ENCODE data around the gene MSRB2. TPM values are rescaled to one million over a fixed set of nuclear protein-coding genes. Genes with fewer than 3 reads are reported as not detected.

The MSRB2 gene
- total RNA-seq, 2 experiments from 2014 or later, result 6.9 to 9.1 TPM

DNA sequence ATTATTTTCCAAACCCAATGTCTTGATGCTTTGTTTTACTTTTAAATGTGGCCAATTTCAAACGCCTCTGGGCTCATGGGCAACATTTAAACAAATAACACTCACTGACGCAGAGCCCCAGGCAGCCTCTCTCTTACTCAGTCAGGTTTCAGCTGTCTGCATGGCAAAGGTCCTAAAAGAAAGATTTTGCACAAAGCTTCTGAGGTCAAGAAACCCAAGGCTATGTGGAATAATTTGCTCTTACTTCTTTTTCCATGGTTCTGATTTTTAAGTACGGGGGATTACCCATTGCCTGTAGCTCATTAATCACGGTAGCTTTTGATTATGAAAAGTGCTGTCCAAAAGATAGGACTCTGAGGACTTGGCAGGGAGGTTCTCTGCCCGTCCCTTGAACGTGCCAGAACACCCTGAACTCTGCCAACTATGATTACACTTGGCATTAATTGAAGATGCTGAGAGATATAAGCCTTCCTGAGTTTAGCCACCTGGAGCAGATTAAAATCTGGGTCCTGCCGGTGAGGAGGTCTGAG, 14.1 kb upstream of the MSRB2 start:
- no peak overlapping the region for H3K27ac Mint-ChIP-seq
- H3K4me3 Mint-ChIP-seq, result no peak overlapping the region
- H3K36me3 Mint-ChIP-seq (ENCODE audit: low read depth), result no peaks in the 10 kb centered on the region
- CTCF ChIA-PET, result interaction anchor here (0.9 to 1.9 kb wide), 2 partner anchors 9 to 76 kb away, joined by 3 to 5 read pairs; no protein-coding TSS in a partner anchor
- no peaks in the 10 kb centered on the region for H3K9me3 Mint-ChIP-seq
- no peaks in the 10 kb centered on the region for H3K4me1 Mint-ChIP-seq (ENCODE audit: low read depth)
- POLR2A ChIA-PET, result no interaction called here
- no peak for ATAC-seq
- intact Hi-C loops (cut with micrococcal nuclease), result no loop called here
- no peak for TF ChIP-seq CTCF (IDR thresholded peaks at IDR 0.05)
- no peak for DNase-seq
- H3K27me3 Mint-ChIP-seq, result peaks cover 32% of the 10 kb centered on the region

DNA sequence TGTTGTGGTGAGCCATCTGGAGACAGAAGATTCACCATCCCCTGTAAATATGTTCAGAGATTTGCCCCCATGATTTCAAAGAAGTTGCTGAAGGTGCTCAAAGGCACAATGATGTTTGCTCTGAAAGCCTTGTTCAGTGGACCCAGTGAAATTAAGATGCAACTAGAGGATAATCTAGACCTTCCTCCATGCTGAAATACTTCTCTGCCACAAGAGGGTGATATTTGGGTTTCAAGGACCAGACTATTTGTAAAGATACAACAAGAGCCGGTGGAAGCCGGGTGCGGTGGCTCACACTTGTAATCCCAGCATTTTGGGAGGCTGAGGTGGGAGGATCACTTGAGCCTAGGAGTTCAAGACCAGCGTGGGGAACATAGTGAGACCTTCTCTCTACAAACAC, 13.5 kb upstream of the MSRB2 start:
- ChIA-PET POLR2A (interaction anchor here (1.0 kb wide), 1 partner anchor 68 kb away, joined by 4 read pairs; no protein-coding TSS in a partner anchor), CTCF (interaction anchor here (1.9 kb wide), 1 partner anchor 9 kb away, joined by 5 read pairs; no protein-coding TSS in a partner anchor)
- no peaks in the 10 kb centered on the region for H3K36me3 Mint-ChIP-seq (ENCODE audit: low read depth)
- no peak overlapping the region for H3K4me3 Mint-ChIP-seq
- H3K27me3 Mint-ChIP-seq, result peaks cover 33% of the 10 kb centered on the region
- TF ChIP-seq CTCF (IDR thresholded peaks at IDR 0.05), result no peak
- no peaks in the 10 kb centered on the region for H3K4me1 Mint-ChIP-seq (ENCODE audit: low read depth)
- DNase-seq, result no peak
- no peak for ATAC-seq
- H3K27ac Mint-ChIP-seq, result no peak overlapping the region
- H3K9me3 Mint-ChIP-seq, result no peaks in the 10 kb centered on the region
- intact Hi-C loops (cut with micrococcal nuclease), result no loop called here

DNA sequence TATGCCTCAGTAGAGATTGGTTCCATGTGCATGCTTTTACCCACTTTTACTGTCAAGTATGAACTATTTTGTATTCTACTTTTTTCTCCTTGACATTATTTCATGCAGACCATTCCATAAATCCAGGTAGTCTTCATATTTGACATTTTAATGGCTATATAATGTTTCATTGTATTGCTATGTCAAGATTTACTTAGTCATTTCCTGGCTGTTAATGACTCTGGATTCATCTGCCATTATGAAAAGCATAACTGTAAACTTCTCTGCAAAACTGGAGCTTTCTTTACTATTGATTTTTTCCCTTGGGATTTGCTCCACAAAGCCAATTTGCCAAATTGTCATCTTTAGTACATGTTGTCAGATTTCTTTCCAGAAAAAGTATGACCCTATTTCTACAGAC, 6.8 kb upstream of the MSRB2 start:
- H3K4me1 Mint-ChIP-seq (ENCODE audit: low read depth), result no peaks in the 10 kb centered on the region
- peaks cover 4% of the 10 kb centered on the region for H3K27me3 Mint-ChIP-seq
- no peak for TF ChIP-seq CTCF (IDR thresholded peaks at IDR 0.05)
- H3K27ac Mint-ChIP-seq, result no peak overlapping the region
- intact Hi-C loops (cut with micrococcal nuclease), result no loop called here
- CTCF ChIA-PET, result no interaction called here
- ATAC-seq (no peak), DNase-seq (no peak)
- H3K9me3 Mint-ChIP-seq, result peaks cover 3% of the 10 kb centered on the region
- no peaks in the 10 kb centered on the region for H3K36me3 Mint-ChIP-seq (ENCODE audit: low read depth)
- H3K4me3 Mint-ChIP-seq, result no peak overlapping the region
- POLR2A ChIA-PET, result no interaction called here

DNA sequence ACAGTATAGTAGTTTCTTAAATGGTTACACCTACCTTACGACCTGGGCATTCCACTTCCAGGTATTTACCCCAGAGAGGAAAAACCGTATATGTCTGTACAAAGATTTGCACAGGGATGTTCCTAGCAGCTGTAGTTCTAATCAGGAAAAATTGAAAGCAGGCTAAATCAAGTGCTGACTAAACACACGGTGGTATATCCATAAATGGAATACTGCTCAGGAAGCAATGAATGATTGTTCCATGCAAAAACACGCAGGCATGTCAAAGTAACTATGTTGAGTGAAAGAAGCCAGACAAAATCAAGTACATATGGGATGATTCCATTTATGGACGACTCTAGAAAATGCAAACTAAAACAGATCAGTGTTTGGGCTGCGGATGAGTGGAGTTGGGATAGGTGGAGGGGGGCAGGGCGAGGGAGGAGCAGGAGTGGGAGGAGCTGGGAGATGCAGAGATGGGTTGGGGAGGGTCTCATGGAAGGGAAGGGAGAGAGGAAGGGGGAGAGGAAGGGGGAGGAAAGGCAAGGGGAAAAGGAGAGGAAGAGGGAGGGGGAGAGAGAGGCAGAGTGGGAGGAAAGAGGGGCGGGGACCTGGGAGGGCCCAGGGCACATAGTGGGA, 484 bp upstream of the MSRB2 start:
- H3K9me3 Mint-ChIP-seq, result peaks cover 3% of the 10 kb centered on the region
- ATAC-seq (no peak), DNase-seq (no peak)
- H3K27me3 Mint-ChIP-seq, result no peaks in the 10 kb centered on the region
- peak overlapping the region; percentile 71 for H3K4me3 Mint-ChIP-seq
- peak overlapping the region; percentile 71 for H3K27ac Mint-ChIP-seq
- no peaks in the 10 kb centered on the region for H3K36me3 Mint-ChIP-seq (ENCODE audit: low read depth)
- TF ChIP-seq CTCF (IDR thresholded peaks at IDR 0.05), result no peak
- peaks cover 20% of the 10 kb centered on the region for H3K4me1 Mint-ChIP-seq (ENCODE audit: low read depth)
- POLR2A ChIA-PET, result no interaction called here
- CTCF ChIA-PET, result no interaction called here
- intact Hi-C loops (cut with micrococcal nuclease), result no loop called here

All from activated CD8-positive, alpha-beta T cell treated with anti-CD3 and anti-CD28 coated beads for 36 hours (primary cell).